ENCODE results near the gene IL19. TPM values are rescaled to one million over a fixed set of nuclear protein-coding genes. Genes with fewer than 3 reads are reported as not detected.

The IL19 gene
- total and polyA plus RNA-seq, 9 of the 15 experiments (the other 6 are each of a cell fraction or from before 2014, with no cell fraction given): not detected

- H3K27me3 ChIP-seq (ENCODE audit: control insufficient read depth in 2 of 2, insufficient read depth in 2 of 2, low read length in 2 of 2): peaks cover 52 to 53% of the 10 kb centered on the region in 2 experiments
- POLR2A ChIA-PET: interaction anchor here (0.5 to 1.8 kb wide), 3 partner anchors 8 to 378 kb away, joined by 3 to 4 read pairs (median 3); no protein-coding TSS in a partner anchor
- no peaks in the 10 kb centered on the region for H3K9me1 ChIP-seq (ENCODE audit: control insufficient read depth, insufficient read depth, low read length)
- no peak for FAIRE-seq
- H3K27ac ChIP-seq (ENCODE audit: extremely low read depth, low read depth, low read length): no peak overlapping the region
- no peak overlapping the region for H2AFZ ChIP-seq (ENCODE audit: low read depth, low read length)
- no peak for DNase-seq (ENCODE audit: extremely low read depth in 1 of 4, low spot score in 3 of 4)
- BruUV-seq (replicated peaks): no TSS peak
- no peaks in the 10 kb centered on the region; a peak in 2 of 5 replicates for H3K4me1 ChIP-seq (replicated peaks in 1 of 2; ENCODE audit: control insufficient read depth in 2 of 2, insufficient read depth in 2 of 2, low read length in 2 of 2)
- CTCF ChIA-PET (ENCODE audit: low intra/inter-chr PET ratio): no interaction called here
- no peaks in the 10 kb centered on the region; the same call in none of the 2 replicates for H4K20me1 ChIP-seq (replicated peaks; ENCODE audit: control insufficient read depth, insufficient read depth, low read length)
- H3K4me2 ChIP-seq (ENCODE audit: insufficient read depth, low read length): no peak overlapping the region
- H3K79me2 ChIP-seq (ENCODE audit: control insufficient read depth, insufficient read depth, low read length): no peaks in the 10 kb centered on the region
- WGBS (ENCODE audit: insufficient coverage, low coverage, missing lambda C conversion rate): 2% methylated on average over 2 of the region's 2 CpGs
- no peaks in the 10 kb centered on the region for H3K9me3 ChIP-seq (replicated peaks; ENCODE audit: control insufficient read depth, insufficient read depth, low read depth, low read length)
- in situ Hi-C loops (cut with MboI): no loop called here
- no peak overlapping the region for H3K4me3 ChIP-seq
- H3K36me3 ChIP-seq (ENCODE audit: control insufficient read depth, insufficient read depth, low read length): no peaks in the 10 kb centered on the region
- ATAC-seq: no peak
- no peak overlapping the region for H3K9ac ChIP-seq (ENCODE audit: insufficient read depth in 1 of 2, low read depth in 2 of 2, low read length in 2 of 2)
- intact Hi-C loops (cut with micrococcal nuclease): no loop called here
- TF ChIP-seq NUFIP1 (IDR thresholded peaks at IDR 0.05; ENCODE audit: partially characterized antibody) (no peak), PHF8 (IDR thresholded peaks at IDR 0.05; ENCODE audit: borderline replicate concordance, low read length) (no peak), JUN (IDR thresholded peaks at IDR 0.05; ENCODE audit: borderline replicate concordance, low read depth, low read length) (no peak), JUN (CRISPR knock-in tag; IDR thresholded peaks at IDR 0.05; ENCODE audit: borderline replicate concordance) (no peak), E2F1 (CRISPR knock-in tag; IDR thresholded peaks at IDR 0.05) (no peak), NFE2 (IDR thresholded peaks at IDR 0.05; ENCODE audit: low read depth) (no peak), XRCC3 (IDR thresholded peaks at IDR 0.05) (no peak), ZNF277 (CRISPR knock-in tag; IDR thresholded peaks at IDR 0.05; ENCODE audit: borderline replicate concordance) (no peak), RFX5 (IDR thresholded peaks at IDR 0.05; ENCODE audit: low read depth, low read length) (no peak), ZNF655 (CRISPR knock-in tag; IDR thresholded peaks at IDR 0.05) (no peak), SETDB1 (IDR thresholded peaks at IDR 0.05; ENCODE audit: low read length) (no peak), POLR2G (IDR thresholded peaks at IDR 0.05; ENCODE audit: low read depth, low read length) (no peak), PHB (CRISPR knock-in tag; IDR thresholded peaks at IDR 0.05) (no peak), RBM17 (IDR thresholded peaks at IDR 0.05; ENCODE audit: borderline replicate concordance, low read depth, low read length) (no peak), RNF2 (IDR thresholded peaks at IDR 0.05) (no peak), PURB (CRISPR knock-in tag; IDR thresholded peaks at IDR 0.05; ENCODE audit: low read depth) (no peak)
Observed at GRCh38 chr1:206829875-206830274, 59.3 kb downstream of the IL19 start.

Measured in K562 (cell line).